T-helper 1 cell treated with Interleukin-12 subunit alpha and Interleukin-12 subunit beta and Interleukin-4 antibody, amounts not matched to agents 30 μg/mL and 1 μg/mL, for 36 hours (primary cell): ENCODE data around the gene LRRC28.
"Not testable (repeated sequence)": the region's sequence is repeated elsewhere in the genome, so short reads cannot be mapped to it uniquely, and the experiment has no call there.

ENCODE experiments used
- H3K27ac Mint-ChIP-seq: one replicate; pipeline ENCODE4 v1.8.0; 2021; ENCODE audit warnings: mild to moderate bottlenecking, mixed read lengths
- H3K27me3 Mint-ChIP-seq: one replicate; pipeline ENCODE4 v1.8.0; 2021; ENCODE audit warnings: low read depth, mixed read lengths
- H3K36me3 Mint-ChIP-seq: one replicate; pipeline ENCODE4 v1.8.0; 2021; ENCODE audit warnings: low read depth, mixed read lengths
- H3K4me1 Mint-ChIP-seq: one replicate; pipeline ENCODE4 v1.8.0; 2021; ENCODE audit warnings: low read depth, mixed read lengths
- H3K4me3 Mint-ChIP-seq: one replicate; pipeline ENCODE4 v1.8.0; 2021; ENCODE audit warnings: mild to moderate bottlenecking, moderate library complexity, mixed read lengths
- H3K9me3 Mint-ChIP-seq: one replicate; pipeline ENCODE4 v1.8.0; 2021; ENCODE audit warnings: mixed read lengths

Gene LRRC28

GRCh38 chr15:99250857-99251841 is at the start of gene LRRC28:
Gene LRRC28 (plus strand): TSS chr15:99251481. CDS start chr15:99255958, 4,477 bp downstream.
- Mint-ChIP-seq H3K4me1 (peaks cover 28% of the 10 kb centered on the region), H3K36me3 (peaks cover 11% of the 10 kb centered on the region), H3K27me3 (no peaks in the 10 kb centered on the region), H3K27ac (peak within 1 kb of the TSS; percentile 89), H3K4me3 (peak within 1 kb of the TSS; percentile 83), H3K9me3 (peaks cover 5% of the 10 kb centered on the region)

GRCh38 chr15:99202176-99202552 is 49.1 kb upstream of the LRRC28 start:
- H3K9me3 Mint-ChIP-seq: no peaks in the 10 kb centered on the region
- peaks cover 2% of the 10 kb centered on the region for H3K4me1 Mint-ChIP-seq
- no peaks in the 10 kb centered on the region for H3K36me3 Mint-ChIP-seq
- no peak overlapping the region for H3K27ac Mint-ChIP-seq
- H3K27me3 Mint-ChIP-seq: peaks cover 17% of the 10 kb centered on the region
- no peak overlapping the region for H3K4me3 Mint-ChIP-seq

- no peak overlapping the region for H3K4me3 Mint-ChIP-seq
- H3K9me3 Mint-ChIP-seq: no peaks in the 10 kb centered on the region
- no peaks in the 10 kb centered on the region for H3K36me3 Mint-ChIP-seq
- no peaks in the 10 kb centered on the region for H3K4me1 Mint-ChIP-seq
- no peak overlapping the region for H3K27ac Mint-ChIP-seq
- H3K27me3 Mint-ChIP-seq: peaks cover 17% of the 10 kb centered on the region
Observed at GRCh38 chr15:99207672-99208071, 43.6 kb upstream of the LRRC28 start.

GRCh38 chr15:99209326-99209725 is 42.0 kb upstream of the LRRC28 start:
- no peak overlapping the region for H3K27ac Mint-ChIP-seq
- peaks cover 17% of the 10 kb centered on the region for H3K27me3 Mint-ChIP-seq
- H3K9me3 Mint-ChIP-seq: no peaks in the 10 kb centered on the region
- no peak overlapping the region for H3K4me3 Mint-ChIP-seq
- no peaks in the 10 kb centered on the region for H3K4me1 Mint-ChIP-seq
- no peaks in the 10 kb centered on the region for H3K36me3 Mint-ChIP-seq

- no peaks in the 10 kb centered on the region for H3K9me3 Mint-ChIP-seq
- H3K36me3 Mint-ChIP-seq: no peaks in the 10 kb centered on the region
- H3K4me1 Mint-ChIP-seq: no peaks in the 10 kb centered on the region
- peaks cover 14% of the 10 kb centered on the region for H3K27me3 Mint-ChIP-seq
- no peak overlapping the region for H3K27ac Mint-ChIP-seq
- H3K4me3 Mint-ChIP-seq: no peak overlapping the region
Observed at GRCh38 chr15:99210334-99210733, 40.9 kb upstream of the LRRC28 start.

- H3K9me3 Mint-ChIP-seq: no peaks in the 10 kb centered on the region
- H3K4me3 Mint-ChIP-seq: no peak overlapping the region
- no peak overlapping the region for H3K27ac Mint-ChIP-seq
- H3K36me3 Mint-ChIP-seq: no peaks in the 10 kb centered on the region
- no peaks in the 10 kb centered on the region for H3K27me3 Mint-ChIP-seq
- no peaks in the 10 kb centered on the region for H3K4me1 Mint-ChIP-seq
Observed at GRCh38 chr15:99211926-99212325, 39.4 kb upstream of the LRRC28 start.

GRCh38 chr15:99212406-99212805 is 38.9 kb upstream of the LRRC28 start:
- Mint-ChIP-seq H3K4me3 (no peak overlapping the region), H3K27me3 (no peaks in the 10 kb centered on the region), H3K9me3 (no peaks in the 10 kb centered on the region), H3K36me3 (no peaks in the 10 kb centered on the region), H3K4me1 (no peaks in the 10 kb centered on the region), H3K27ac (no peak overlapping the region)

- no peaks in the 10 kb centered on the region for H3K36me3 Mint-ChIP-seq
Observed at GRCh38 chr15:99213187-99213811, 38.0 kb upstream of the LRRC28 start.

GRCh38 chr15:99224372-99225214 is 26.7 kb upstream of the LRRC28 start:
- no peaks in the 10 kb centered on the region for H3K4me1 Mint-ChIP-seq
- H3K27me3 Mint-ChIP-seq: no peaks in the 10 kb centered on the region
- H3K9me3 Mint-ChIP-seq: no peaks in the 10 kb centered on the region
- no peaks in the 10 kb centered on the region for H3K36me3 Mint-ChIP-seq
- H3K4me3 Mint-ChIP-seq: no peak overlapping the region
- no peak overlapping the region for H3K27ac Mint-ChIP-seq

More at GRCh38 chr15:99213187-99213811, 38.0 kb upstream of the LRRC28 start:
- H3K4me1 Mint-ChIP-seq: no peaks in the 10 kb centered on the region
- no peaks in the 10 kb centered on the region for H3K27me3 Mint-ChIP-seq
- no peak overlapping the region for H3K27ac Mint-ChIP-seq
- no peak overlapping the region for H3K4me3 Mint-ChIP-seq
- no peaks in the 10 kb centered on the region for H3K9me3 Mint-ChIP-seq

- H3K4me3 Mint-ChIP-seq: no peak overlapping the region
- H3K9me3 Mint-ChIP-seq: no peaks in the 10 kb centered on the region
- H3K27ac Mint-ChIP-seq: no peak overlapping the region
- no peaks in the 10 kb centered on the region for H3K4me1 Mint-ChIP-seq
- no peaks in the 10 kb centered on the region for H3K27me3 Mint-ChIP-seq
- no peaks in the 10 kb centered on the region for H3K36me3 Mint-ChIP-seq
Observed at GRCh38 chr15:99226802-99227201, 24.5 kb upstream of the LRRC28 start.

- no peaks in the 10 kb centered on the region for H3K27me3 Mint-ChIP-seq
- H3K9me3 Mint-ChIP-seq: no peaks in the 10 kb centered on the region
- no peaks in the 10 kb centered on the region for H3K36me3 Mint-ChIP-seq
- H3K27ac Mint-ChIP-seq: no peak overlapping the region
- H3K4me3 Mint-ChIP-seq: no peak overlapping the region
- no peaks in the 10 kb centered on the region for H3K4me1 Mint-ChIP-seq
Observed at GRCh38 chr15:99228120-99228770, 23.0 kb upstream of the LRRC28 start.

- H3K9me3 Mint-ChIP-seq: no peaks in the 10 kb centered on the region
- H3K4me1 Mint-ChIP-seq: no peaks in the 10 kb centered on the region
- H3K27me3 Mint-ChIP-seq: no peaks in the 10 kb centered on the region
- no peak overlapping the region for H3K4me3 Mint-ChIP-seq
- no peaks in the 10 kb centered on the region for H3K36me3 Mint-ChIP-seq
- no peak overlapping the region for H3K27ac Mint-ChIP-seq
Observed at GRCh38 chr15:99230867-99231266, 20.4 kb upstream of the LRRC28 start.

GRCh38 chr15:99232740-99233139 is 18.5 kb upstream of the LRRC28 start:
- H3K27ac Mint-ChIP-seq: no peak overlapping the region
- no peak overlapping the region for H3K4me3 Mint-ChIP-seq
- H3K27me3 Mint-ChIP-seq: no peaks in the 10 kb centered on the region
- no peaks in the 10 kb centered on the region for H3K9me3 Mint-ChIP-seq
- H3K36me3 Mint-ChIP-seq: no peaks in the 10 kb centered on the region
- peaks cover 5% of the 10 kb centered on the region for H3K4me1 Mint-ChIP-seq

GRCh38 chr15:99234160-99234559 is 17.1 kb upstream of the LRRC28 start:
- H3K27me3 Mint-ChIP-seq, H3K4me3 Mint-ChIP-seq, H3K36me3 Mint-ChIP-seq, H3K4me1 Mint-ChIP-seq, H3K9me3 Mint-ChIP-seq, H3K27ac Mint-ChIP-seq: not testable (repeated sequence)
